Epithelial cell of esophagus (primary cell): Measurements from ENCODE around the gene NUP210.
"Not testable (repeated sequence)": the region's sequence is repeated elsewhere in the genome, so short reads cannot be mapped to it uniquely, and the experiment has no call there.

Experiments used
- DNase-seq: peaks from one replicate; pipeline ENCODE4 v3.0.0; 2010; ENCODE audit warnings: low read depth
- H3K4me3 ChIP-seq: 2 replicates; pipeline ENCODE4 v1.5.1; 2011; ENCODE audit warnings: mild to moderate bottlenecking, low read length, control low read depth
- CTCF ChIP-seq: IDR thresholded peaks from 2 replicates; pipeline ENCODE4 v1.5.1; 2011; ENCODE audit warnings: low read depth, mild to moderate bottlenecking, low read length, control low read depth, inconsistent platforms; ENCODE audit not compliant: insufficient read depth; ENCODE audit errors: missing control alignments

NUP210 gene

GRCh38 chr3:13379201-13379830, 40.8 kb downstream of the NUP210 start:
- no peak overlapping the region for H3K4me3 ChIP-seq

GRCh38 chr3:13378155-13378554, 42.0 kb downstream of the NUP210 start:
- TF ChIP-seq CTCF, result no peak
- no peak overlapping the region for H3K4me3 ChIP-seq
- no peak for DNase-seq

More at GRCh38 chr3:13379201-13379830, 40.8 kb downstream of the NUP210 start:
- no peak for TF ChIP-seq CTCF
- DNase-seq, result peak; percentile 5

GRCh38 chr3:13377741-13378140, 42.4 kb downstream of the NUP210 start:
- not testable (repeated sequence) for H3K4me3 ChIP-seq, DNase-seq

GRCh38 chr3:13377021-13377420, 43.1 kb downstream of the NUP210 start:
- no peak for DNase-seq
- TF ChIP-seq CTCF, result no peak
- no peak overlapping the region for H3K4me3 ChIP-seq

- no peak for DNase-seq
- no peak overlapping the region for H3K4me3 ChIP-seq
- no peak for TF ChIP-seq CTCF
These were observed 44.0 kb downstream of the NUP210 start for GRCh38 chr3:13376091-13376490.

GRCh38 chr3:13375464-13375863, 44.7 kb downstream of the NUP210 start:
- DNase-seq, result no peak
- no peak for TF ChIP-seq CTCF
- H3K4me3 ChIP-seq, result no peak overlapping the region

- no peak for TF ChIP-seq CTCF
- H3K4me3 ChIP-seq, result no peak overlapping the region
- no peak for DNase-seq
These were observed 46.0 kb downstream of the NUP210 start for GRCh38 chr3:13373975-13374586.
